Hepatocyte (in vitro differentiated cells): ENCODE results near the gene TSGA10IP. TPM values are rescaled to one million over a fixed set of nuclear protein-coding genes. Genes with fewer than 3 reads are reported as not detected.

Experiments used
- DNase-seq: peaks from one replicate; pipeline ENCODE4 v3.0.0-alpha.2; 2016; ENCODE audit warnings: low spot score
- H2AFZ ChIP-seq: fragments of 200-600 bp; sonication (generic); 2 replicates; pipeline ENCODE4 v1.6.0; 2016; ENCODE audit warnings: antibody characterized with exemption, mild to moderate bottlenecking
- H3K27ac ChIP-seq: fragments of 200-600 bp; sonication (generic); 2 replicates; pipeline ENCODE4 v1.5.1; 2016; ENCODE audit warnings: mild to moderate bottlenecking
- H3K27me3 ChIP-seq: fragments of 200-600 bp; sonication (generic); 2 replicates; pipeline ENCODE4 v1.6.1; 2016
- H3K36me3 ChIP-seq: fragments of 200-600 bp; sonication (generic); replicated peaks from 2 replicates; pipeline ENCODE4 v1.5.1; 2016; ENCODE audit warnings: low read depth; ENCODE audit not compliant: insufficient read depth
- H3K4me1 ChIP-seq: fragments of 200-600 bp; sonication (generic); 2 replicates; pipeline ENCODE4 v1.5.1; 2016; ENCODE audit warnings: mild to moderate bottlenecking, moderate library complexity; ENCODE audit not compliant: insufficient read depth
- H3K4me2 ChIP-seq: fragments of 200-600 bp; sonication (generic); 2 replicates; pipeline ENCODE4 v1.6.0; 2016
- H3K4me3 ChIP-seq: fragments of 200-600 bp; sonication (generic); 2 replicates; pipeline ENCODE4 v1.5.1; 2016; ENCODE audit warnings: mild to moderate bottlenecking
- H3K79me2 ChIP-seq: fragments of 200-600 bp; sonication (generic); 2 replicates; pipeline ENCODE4 v1.6.0; 2017; ENCODE audit warnings: mild to moderate bottlenecking
- H3K9me2 ChIP-seq: fragments of 200-600 bp; sonication (generic); replicated peaks from 2 replicates; pipeline ENCODE4 v1.6.0; 2017; ENCODE audit warnings: mild to moderate bottlenecking; ENCODE audit not compliant: insufficient read depth
- H3K9me3 ChIP-seq: fragments of 200-600 bp; sonication (generic); 2 replicates; pipeline ENCODE4 v1.5.1; 2016; ENCODE audit warnings: low read depth, mild to moderate bottlenecking
- H4K20me1 ChIP-seq: fragments of 200-600 bp; sonication (generic); 2 replicates; pipeline ENCODE4 v1.6.0; 2016; ENCODE audit warnings: mild to moderate bottlenecking; ENCODE audit not compliant: insufficient read depth, poor library complexity, severe bottlenecking
- EZH2 ChIP-seq: fragments of 200-600 bp; sonication (generic); IDR thresholded peaks from 2 replicates; pipeline ENCODE4 v1.6.1; 2016; ENCODE audit warnings: antibody characterized with exemption, mild to moderate bottlenecking, borderline replicate concordance
- EZH2phosphoT487 ChIP-seq: fragments of 200-600 bp; sonication (generic); IDR thresholded peaks from one replicate; pipeline ENCODE4 v1.6.1; 2018; ENCODE audit warnings: antibody characterized with exemption, mild to moderate bottlenecking, low read depth, moderate library complexity; ENCODE audit not compliant: unreplicated experiment, severe bottlenecking
- WGBS: methylation state at CpG from one replicate; pipeline ENCODE4 v1.1.6; 2016; ENCODE audit warnings: low lambda C conversion rate; ENCODE audit errors: missing lambda C conversion rate; 5-methylcytosine and 5-hydroxymethylcytosine counted together
- polyA plus RNA-seq: library from polyadenylated mRNA; unstranded; fragments of >200 nt; fragmentation: Nextera tagmentation; extraction: Ambion mirVana; gene quantifications from 2 replicates; pipeline ENCODE4 v1.2.1, GENCODE V29; 2016
- total RNA-seq: library from RNA; depleted of rRNA; stranded (reverse); fragments of >200 nt; gene quantifications from 2 replicates; pipeline ENCODE4 v1.2.3, GENCODE V29; 2014
- TF ChIP-seq, protein P1 (sequence below): fragments of 200-600 bp; sonication (generic); IDR thresholded peaks from 2 replicates; pipeline ENCODE4 v1.5.1; 2016; ENCODE audit warnings: antibody characterized with exemption, mild to moderate bottlenecking; ENCODE audit not compliant: poor library complexity

TSGA10IP gene
- total and polyA plus RNA-seq, 2 experiments from 2014 or later, result not detected

DNA sequence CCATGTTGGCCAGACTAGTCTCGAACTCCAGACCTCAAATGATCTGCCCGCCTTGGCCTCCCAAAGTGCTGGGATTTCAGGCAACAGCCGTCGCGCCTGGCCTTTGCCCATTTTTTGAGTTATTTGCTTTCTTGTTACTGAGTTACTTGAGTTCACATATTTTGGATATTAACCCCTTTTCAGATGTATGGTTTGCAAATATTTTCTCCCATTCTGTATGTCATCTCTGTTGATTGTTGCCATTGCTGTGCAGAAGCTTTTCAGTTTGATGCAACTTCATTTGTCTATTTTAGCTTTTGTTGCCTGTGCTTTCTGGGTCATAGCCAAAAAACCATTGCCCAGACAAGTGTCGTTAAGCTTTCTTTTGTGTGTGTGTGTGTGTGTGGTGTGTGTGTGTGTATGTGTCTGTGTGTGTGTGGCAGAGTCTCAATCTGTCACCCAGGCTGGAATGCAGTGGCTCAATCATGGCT lies 6.8 kb downstream of the TSGA10IP start:
- Histone ChIP-seq H2AFZ (no peak overlapping the region), H3K36me3 (no peaks in the 10 kb centered on the region), H3K9me2 (no peaks in the 10 kb centered on the region), H3K4me3 (no peak overlapping the region), H3K4me2 (no peak overlapping the region), H3K9me3 (no peaks in the 10 kb centered on the region), H3K27ac (no peak overlapping the region), H3K27me3 (no peaks in the 10 kb centered on the region), H3K79me2 (no peaks in the 10 kb centered on the region), H3K4me1 (peaks cover 4% of the 10 kb centered on the region), H4K20me1 (no peaks in the 10 kb centered on the region)
- 70% methylated on average over 6 of the region's 6 CpGs for WGBS
- TF ChIP-seq EZH2, result no peak
- TF ChIP-seq, protein P1, sequence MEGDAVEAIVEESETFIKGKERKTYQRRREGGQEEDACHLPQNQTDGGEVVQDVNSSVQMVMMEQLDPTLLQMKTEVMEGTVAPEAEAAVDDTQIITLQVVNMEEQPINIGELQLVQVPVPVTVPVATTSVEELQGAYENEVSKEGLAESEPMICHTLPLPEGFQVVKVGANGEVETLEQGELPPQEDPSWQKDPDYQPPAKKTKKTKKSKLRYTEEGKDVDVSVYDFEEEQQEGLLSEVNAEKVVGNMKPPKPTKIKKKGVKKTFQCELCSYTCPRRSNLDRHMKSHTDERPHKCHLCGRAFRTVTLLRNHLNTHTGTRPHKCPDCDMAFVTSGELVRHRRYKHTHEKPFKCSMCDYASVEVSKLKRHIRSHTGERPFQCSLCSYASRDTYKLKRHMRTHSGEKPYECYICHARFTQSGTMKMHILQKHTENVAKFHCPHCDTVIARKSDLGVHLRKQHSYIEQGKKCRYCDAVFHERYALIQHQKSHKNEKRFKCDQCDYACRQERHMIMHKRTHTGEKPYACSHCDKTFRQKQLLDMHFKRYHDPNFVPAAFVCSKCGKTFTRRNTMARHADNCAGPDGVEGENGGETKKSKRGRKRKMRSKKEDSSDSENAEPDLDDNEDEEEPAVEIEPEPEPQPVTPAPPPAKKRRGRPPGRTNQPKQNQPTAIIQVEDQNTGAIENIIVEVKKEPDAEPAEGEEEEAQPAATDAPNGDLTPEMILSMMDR, result no peak
- TF ChIP-seq EZH2phosphoT487, result no peak
- no peak for DNase-seq

DNA sequence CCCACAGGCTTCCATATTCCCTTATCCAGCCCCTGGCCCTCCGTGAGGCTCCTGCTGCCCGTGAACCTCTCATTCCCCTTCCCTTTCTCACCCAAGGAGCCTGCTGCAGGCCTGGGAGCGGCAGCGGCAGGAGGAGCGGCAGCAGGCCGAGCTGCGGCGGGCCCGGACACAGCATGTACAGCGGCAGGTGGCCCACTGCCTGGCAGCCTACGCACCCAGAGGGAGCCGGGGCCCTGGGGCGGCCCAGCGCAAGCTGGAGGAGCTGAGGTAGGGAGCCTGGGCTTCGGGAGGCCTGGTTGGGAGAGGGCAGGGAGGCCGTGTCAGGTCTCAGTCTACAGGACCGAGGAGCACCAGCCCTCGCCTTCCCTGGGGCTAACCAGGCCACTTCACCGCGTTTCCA lies 8.2 kb downstream of the TSGA10IP start:
- H3K4me3 ChIP-seq, result no peak overlapping the region
- no peaks in the 10 kb centered on the region for H3K79me2 ChIP-seq
- H3K9me3 ChIP-seq, result no peaks in the 10 kb centered on the region
- H3K4me1 ChIP-seq, result peaks cover 4% of the 10 kb centered on the region
- no peaks in the 10 kb centered on the region for H4K20me1 ChIP-seq
- WGBS, result 86% methylated on average over 19 of the region's 20 CpGs
- no peaks in the 10 kb centered on the region for H3K9me2 ChIP-seq
- no peak overlapping the region for H2AFZ ChIP-seq
- H3K27ac ChIP-seq, result no peak overlapping the region
- DNase-seq, result no peak
- no peaks in the 10 kb centered on the region for H3K27me3 ChIP-seq
- no peaks in the 10 kb centered on the region for H3K36me3 ChIP-seq
- H3K4me2 ChIP-seq, result no peak overlapping the region
- TF ChIP-seq EZH2, result no peak
- no peak for TF ChIP-seq EZH2phosphoT487
- TF ChIP-seq, protein P1, result no peak

DNA sequence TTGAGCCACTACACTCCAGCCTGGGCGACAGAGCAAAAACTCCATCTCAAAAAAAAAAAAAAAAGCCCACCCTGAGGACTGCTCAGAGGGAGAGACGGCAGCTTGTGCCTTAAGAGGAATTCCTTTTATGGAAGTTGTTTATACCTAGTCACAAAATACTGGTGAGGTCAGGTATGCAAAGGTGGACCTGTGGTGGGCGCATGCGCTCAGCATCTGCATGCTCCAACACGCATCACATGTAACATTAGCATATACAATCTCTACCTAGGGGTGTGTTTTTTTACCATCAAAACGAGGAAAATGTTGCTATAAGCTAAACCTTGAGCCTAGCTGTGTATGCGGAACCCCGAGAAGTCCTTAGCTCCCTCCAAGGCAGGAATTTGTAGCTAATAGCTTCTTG lies 9.5 kb downstream of the TSGA10IP start:
- Histone ChIP-seq H4K20me1 (no peaks in the 10 kb centered on the region), H3K4me3 (no peak overlapping the region), H3K4me1 (peaks cover 4% of the 10 kb centered on the region), H3K79me2 (no peaks in the 10 kb centered on the region), H3K9me2 (no peaks in the 10 kb centered on the region), H3K4me2 (no peak overlapping the region), H3K27ac (no peak overlapping the region), H3K27me3 (no peaks in the 10 kb centered on the region), H3K9me3 (no peaks in the 10 kb centered on the region), H2AFZ (no peak overlapping the region), H3K36me3 (no peaks in the 10 kb centered on the region)
- TF ChIP-seq, protein P1, result no peak
- TF ChIP-seq EZH2phosphoT487, result no peak
- no peak for TF ChIP-seq EZH2
- WGBS, result 78% methylated on average over 8 of the region's 8 CpGs
- DNase-seq, result no peak

DNA sequence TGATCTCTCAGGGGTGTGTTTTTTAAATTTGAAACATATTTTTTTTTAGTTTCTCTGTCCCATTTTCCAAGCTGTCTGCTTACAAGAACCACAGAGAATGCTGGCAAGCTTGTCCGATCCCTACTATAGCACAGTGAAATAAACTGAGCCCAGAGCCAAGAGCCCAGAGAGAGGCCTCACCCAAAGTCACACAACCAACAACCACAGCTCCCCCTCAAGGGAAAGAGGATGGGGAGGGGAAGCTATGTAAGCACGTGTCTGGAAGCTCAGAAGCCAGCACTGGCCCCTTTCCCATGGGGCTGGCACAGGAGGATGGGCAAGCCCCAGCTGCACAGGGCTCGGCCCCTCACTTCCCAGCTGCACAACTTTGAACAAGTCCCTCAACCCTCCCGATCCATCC lies 13.0 kb downstream of the TSGA10IP start:
- H2AFZ ChIP-seq, result no peak overlapping the region
- H3K27ac ChIP-seq, result no peak overlapping the region
- H3K36me3 ChIP-seq, result no peaks in the 10 kb centered on the region
- no peak for DNase-seq
- no peak overlapping the region for H3K4me2 ChIP-seq
- no peaks in the 10 kb centered on the region for H3K9me2 ChIP-seq
- no peaks in the 10 kb centered on the region for H3K9me3 ChIP-seq
- H3K4me3 ChIP-seq, result no peak overlapping the region
- peaks cover 17% of the 10 kb centered on the region for H3K79me2 ChIP-seq
- TF ChIP-seq EZH2, result no peak
- TF ChIP-seq, protein P1, result no peak
- no peak for TF ChIP-seq EZH2phosphoT487
- H4K20me1 ChIP-seq, result peaks cover 3% of the 10 kb centered on the region
- no peaks in the 10 kb centered on the region for H3K27me3 ChIP-seq
- peaks cover 10% of the 10 kb centered on the region for H3K4me1 ChIP-seq
- 75% methylated on average over 4 of the region's 4 CpGs for WGBS
